MM.1S (cell line): ENCODE measurements around the gene SPATA13.

ENCODE experiments used
- EZH2 ChIP-seq: fragments of 300-600 bp; sonication (generic); optimal IDR thresholded peaks from 2 replicates; pipeline ENCODE3; 2017; ENCODE audit warnings: low read depth, mild to moderate bottlenecking, antibody characterized with exemption, low read length, mixed read lengths
- EZH2phosphoT487 ChIP-seq: fragments of 300-600 bp; sonication (generic); IDR thresholded peaks from 2 replicates; pipeline ENCODE4 v1.6.1; 2018; ENCODE audit warnings: antibody characterized with exemption, low read length
- TF ChIP-seq, protein P1 (sequence below): fragments of 300-600 bp; sonication (generic); IDR thresholded peaks from 2 replicates; pipeline ENCODE4 v1.5.1; 2016; ENCODE audit warnings: antibody characterized with exemption, low read length, mixed read lengths

DNA sequence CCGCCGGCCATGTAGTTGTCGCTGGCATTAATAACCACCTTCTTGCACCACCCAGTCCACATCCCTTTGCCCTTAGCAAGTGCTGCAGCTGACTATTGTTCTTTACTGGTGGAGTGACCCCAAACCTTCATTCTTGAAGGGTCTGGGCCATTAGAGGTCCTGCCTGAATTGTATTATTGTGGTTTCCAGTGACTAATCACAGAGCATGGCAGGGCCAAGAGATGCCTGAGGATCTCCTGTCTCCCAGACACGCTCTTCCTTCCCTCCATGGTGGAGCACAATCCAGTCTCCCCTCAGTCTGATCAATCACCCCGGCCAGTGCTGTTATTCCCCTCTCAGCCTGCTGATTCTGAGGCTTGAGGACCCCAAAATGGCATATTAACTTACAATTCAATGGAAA is 187.9 kb downstream of the SPATA13 start:
- TF ChIP-seq EZH2 (no peak), EZH2phosphoT487 (no peak)
- TF ChIP-seq, protein P1, sequence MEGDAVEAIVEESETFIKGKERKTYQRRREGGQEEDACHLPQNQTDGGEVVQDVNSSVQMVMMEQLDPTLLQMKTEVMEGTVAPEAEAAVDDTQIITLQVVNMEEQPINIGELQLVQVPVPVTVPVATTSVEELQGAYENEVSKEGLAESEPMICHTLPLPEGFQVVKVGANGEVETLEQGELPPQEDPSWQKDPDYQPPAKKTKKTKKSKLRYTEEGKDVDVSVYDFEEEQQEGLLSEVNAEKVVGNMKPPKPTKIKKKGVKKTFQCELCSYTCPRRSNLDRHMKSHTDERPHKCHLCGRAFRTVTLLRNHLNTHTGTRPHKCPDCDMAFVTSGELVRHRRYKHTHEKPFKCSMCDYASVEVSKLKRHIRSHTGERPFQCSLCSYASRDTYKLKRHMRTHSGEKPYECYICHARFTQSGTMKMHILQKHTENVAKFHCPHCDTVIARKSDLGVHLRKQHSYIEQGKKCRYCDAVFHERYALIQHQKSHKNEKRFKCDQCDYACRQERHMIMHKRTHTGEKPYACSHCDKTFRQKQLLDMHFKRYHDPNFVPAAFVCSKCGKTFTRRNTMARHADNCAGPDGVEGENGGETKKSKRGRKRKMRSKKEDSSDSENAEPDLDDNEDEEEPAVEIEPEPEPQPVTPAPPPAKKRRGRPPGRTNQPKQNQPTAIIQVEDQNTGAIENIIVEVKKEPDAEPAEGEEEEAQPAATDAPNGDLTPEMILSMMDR: no peak
